Measurements from ENCODE around the gene MRPS7. TPM values are rescaled to one million over a fixed set of nuclear protein-coding genes. Genes with fewer than 3 reads are reported as not detected.

Gene MRPS7
- total RNA-seq, 1 experiment from 2014 or later: 93.7 TPM

DNA sequence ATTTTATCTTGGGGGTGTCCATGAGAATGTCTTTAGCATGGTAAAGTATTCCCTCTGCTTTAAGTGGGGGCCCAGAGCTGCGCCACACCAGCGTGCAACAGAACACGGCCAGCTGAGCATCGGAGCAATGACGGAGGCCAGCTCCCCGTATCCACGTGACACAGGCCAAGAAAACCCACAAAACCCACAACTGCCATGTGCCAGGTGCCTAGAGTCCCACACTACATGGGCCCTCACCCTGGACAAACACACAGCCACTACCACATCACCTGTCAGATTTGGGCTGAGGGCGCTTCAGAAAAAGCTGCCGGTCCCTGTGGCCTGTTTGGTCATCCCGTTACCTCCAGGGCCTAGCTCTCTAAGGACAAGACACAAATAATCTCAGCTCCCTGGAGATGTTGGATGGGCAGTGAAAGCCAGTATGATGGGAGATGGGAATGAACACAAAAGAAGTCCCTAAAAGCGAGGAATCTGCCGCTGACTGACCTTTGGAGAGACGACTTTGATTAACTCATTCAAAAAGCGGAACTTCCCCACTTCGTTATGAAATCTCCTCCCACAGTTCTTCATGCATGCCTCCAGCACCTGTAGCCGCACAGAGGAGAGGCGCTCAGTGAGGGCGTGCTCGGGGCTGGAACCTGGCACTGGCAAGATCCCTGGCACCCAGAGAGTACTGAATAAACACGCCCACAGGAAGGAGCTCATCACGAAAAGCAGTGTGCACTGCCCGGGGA, 17.4 kb upstream of the MRPS7 start:
- H3K23ac ChIP-seq (ENCODE audit: insufficient read length, low read depth, low read length): no peak overlapping the region
- no peak overlapping the region for H4K5ac ChIP-seq (ENCODE audit: insufficient read length, low read depth, low read length)
- no peaks in the 10 kb centered on the region for H3K27me3 Mint-ChIP-seq (ENCODE audit: low read depth)
- no peak overlapping the region for H3K4me2 ChIP-seq (ENCODE audit: insufficient read depth, insufficient read length, low read length)
- no peak overlapping the region for H2BK20ac ChIP-seq (ENCODE audit: low read depth, low read length, poor library complexity, severe bottlenecking)
- no peaks in the 10 kb centered on the region for H3K9me3 ChIP-seq (ENCODE audit: control insufficient read depth, low read depth, low read length)
- H3K79me1 ChIP-seq (ENCODE audit: insufficient read depth, low read depth, low read length, poor library complexity, severe bottlenecking): no peaks in the 10 kb centered on the region
- H3K4me3 Mint-ChIP-seq: no peak overlapping the region
- H3K4me1 Mint-ChIP-seq: peaks cover 6 to 11% of the 10 kb centered on the region in 2 experiments
- no peak overlapping the region for H2BK120ac ChIP-seq (ENCODE audit: low read depth, low read length, poor library complexity, severe bottlenecking)
- H3K9me3 Mint-ChIP-seq: no peaks in the 10 kb centered on the region
- no peak overlapping the region for H2BK5ac ChIP-seq (ENCODE audit: insufficient read length, low read length)
- no peaks in the 10 kb centered on the region for H3K23me2 ChIP-seq (ENCODE audit: insufficient read length, low read depth, low read length, poor library complexity, severe bottlenecking)
- H3K56ac ChIP-seq (ENCODE audit: insufficient read length, low read depth, low read length): no peak overlapping the region
- peaks cover 2% of the 10 kb centered on the region; the same call in 1 of the 2 replicates for H3K79me2 ChIP-seq (ENCODE audit: insufficient read depth, low read length)
- no CpG with 5 or more reads among the region's 22 CpGs for WGBS (ENCODE audit: extremely low coverage, insufficient read length, low lambda C conversion rate)
- H4K20me1 ChIP-seq (ENCODE audit: control insufficient read depth, insufficient read depth, insufficient read length): peaks cover 4% of the 10 kb centered on the region
- DNase-seq: no peak
- H3K27ac Mint-ChIP-seq: peak overlapping the region in 1 of 3 experiments; percentile 89; a peak in 4 of 7 replicates
- TF ChIP-seq, protein P1, sequence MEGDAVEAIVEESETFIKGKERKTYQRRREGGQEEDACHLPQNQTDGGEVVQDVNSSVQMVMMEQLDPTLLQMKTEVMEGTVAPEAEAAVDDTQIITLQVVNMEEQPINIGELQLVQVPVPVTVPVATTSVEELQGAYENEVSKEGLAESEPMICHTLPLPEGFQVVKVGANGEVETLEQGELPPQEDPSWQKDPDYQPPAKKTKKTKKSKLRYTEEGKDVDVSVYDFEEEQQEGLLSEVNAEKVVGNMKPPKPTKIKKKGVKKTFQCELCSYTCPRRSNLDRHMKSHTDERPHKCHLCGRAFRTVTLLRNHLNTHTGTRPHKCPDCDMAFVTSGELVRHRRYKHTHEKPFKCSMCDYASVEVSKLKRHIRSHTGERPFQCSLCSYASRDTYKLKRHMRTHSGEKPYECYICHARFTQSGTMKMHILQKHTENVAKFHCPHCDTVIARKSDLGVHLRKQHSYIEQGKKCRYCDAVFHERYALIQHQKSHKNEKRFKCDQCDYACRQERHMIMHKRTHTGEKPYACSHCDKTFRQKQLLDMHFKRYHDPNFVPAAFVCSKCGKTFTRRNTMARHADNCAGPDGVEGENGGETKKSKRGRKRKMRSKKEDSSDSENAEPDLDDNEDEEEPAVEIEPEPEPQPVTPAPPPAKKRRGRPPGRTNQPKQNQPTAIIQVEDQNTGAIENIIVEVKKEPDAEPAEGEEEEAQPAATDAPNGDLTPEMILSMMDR (conservative IDR thresholded peaks at IDR 0.05): no peak
- H3K27ac ChIP-seq (ENCODE audit: insufficient read length, low read depth, low read length): no peak overlapping the region
- peaks cover 27 to 62% (median 60%) of the 10 kb centered on the region in 3 experiments; a peak in 6 of 7 replicates for H3K36me3 Mint-ChIP-seq (ENCODE audit: insufficient read depth in 1 of 3, low read depth in 3 of 3)
- no peak overlapping the region for H2AK5ac ChIP-seq (ENCODE audit: insufficient read length, low read length)
- H3T11ph ChIP-seq (ENCODE audit: low read length): no peak overlapping the region
- no peaks in the 10 kb centered on the region for H3K27me3 ChIP-seq (ENCODE audit: insufficient read depth, low read length)
- no peak overlapping the region for H3K14ac ChIP-seq (ENCODE audit: insufficient read depth, low read length)
- no peak overlapping the region for H3K18ac ChIP-seq (ENCODE audit: insufficient read length, low read depth, low read length)
- H4K8ac ChIP-seq (replicated peaks; ENCODE audit: insufficient read length, low read depth, low read length): no peak overlapping the region
- H2BK12ac ChIP-seq (ENCODE audit: insufficient read length, low read depth, low read length): no peak overlapping the region
- no peak overlapping the region for H2BK15ac ChIP-seq (ENCODE audit: low read depth, low read length)
- H2AFZ ChIP-seq (ENCODE audit: low read length): no peak overlapping the region
- no peaks in the 10 kb centered on the region for H3K4me1 ChIP-seq (ENCODE audit: insufficient read depth, low read length)
- no peak overlapping the region for H3K4ac ChIP-seq (ENCODE audit: low read depth, low read length)
- no peak overlapping the region for H4K91ac ChIP-seq (ENCODE audit: insufficient read length, low read depth, low read length)
- no peak overlapping the region for H3K9ac ChIP-seq (ENCODE audit: extremely low read depth, insufficient read length, low read length)
